ENCODE measurements around the gene SEPTIN5. TPM values are rescaled to one million over a fixed set of nuclear protein-coding genes. Genes with fewer than 3 reads are reported as not detected.

Gene SEPTIN5
- total and polyA plus RNA-seq, 9 of the 15 experiments (the other 6 are each of a cell fraction or from before 2014, with no cell fraction given) = 0.03 to 195 (median 119) TPM

GRCh38 chr22:19721330-19722177, 7.3 kb downstream of the SEPTIN5 start (continued):
- TF ChIP-seq E2F1 (CRISPR knock-in tag; IDR thresholded peaks at IDR 0.05) (no peak; the same call in 1 of the 2 replicates), ZNF449 (CRISPR knock-in tag; IDR thresholded peaks at IDR 0.05) (no peak), FOS (IDR thresholded peaks at IDR 0.05; ENCODE audit: extremely low read depth, insufficient read length) (no peak), CTBP1 (IDR thresholded peaks at IDR 0.05; ENCODE audit: borderline replicate concordance) (no peak), ZNF584 (CRISPR knock-in tag; IDR thresholded peaks at IDR 0.05; ENCODE audit: low read depth) (no peak), ZNF764 (CRISPR knock-in tag; IDR thresholded peaks at IDR 0.05; ENCODE audit: low read depth) (no peak), ZBTB17 (CRISPR knock-in tag; IDR thresholded peaks at IDR 0.05) (no peak), PHF21A (IDR thresholded peaks at IDR 0.05; ENCODE audit: borderline replicate concordance, low read depth) (no peak), ZNF518B (CRISPR knock-in tag; IDR thresholded peaks at IDR 0.05) (no peak), ZNF655 (CRISPR knock-in tag; IDR thresholded peaks at IDR 0.05) (no peak), ZC3H11A (IDR thresholded peaks at IDR 0.05; ENCODE audit: low read depth, low read length) (no peak), BRD9 (IDR thresholded peaks at IDR 0.05; ENCODE audit: low read depth, partially characterized antibody) (no peak), SAFB (IDR thresholded peaks at IDR 0.05; ENCODE audit: borderline replicate concordance, low read depth, low read length) (no peak), GATAD2A (IDR thresholded peaks at IDR 0.05) (peak; percentile 15; the same call in 1 of the 2 replicates), ZNF696 (CRISPR knock-in tag; conservative IDR thresholded peaks at IDR 0.05) (no peak), RFX7 (CRISPR knock-in tag; IDR thresholded peaks at IDR 0.05) (no peak), TOE1 (IDR thresholded peaks at IDR 0.05; ENCODE audit: borderline replicate concordance) (no peak), TOE1 (CRISPR knock-in tag; IDR thresholded peaks at IDR 0.05; ENCODE audit: borderline replicate concordance, low read depth) (no peak), ZNF232 (CRISPR knock-in tag; IDR thresholded peaks at IDR 0.05) (no peak), ZNF212 (CRISPR knock-in tag; IDR thresholded peaks at IDR 0.05) (no peak), FIP1L1 (IDR thresholded peaks at IDR 0.05; ENCODE audit: low read depth, low read length, poor library complexity, severe bottlenecking) (no peak)
